NT2/D1 (cell line): Measurements from ENCODE around the gene SDK2.

Experiments
- SUZ12 ChIP-seq: IDR thresholded peaks from 2 replicates; pipeline ENCODE4 v1.6.1; 2011; ENCODE audit not compliant: insufficient read length, insufficient read depth; ENCODE audit errors: extremely low read depth
- YY1 ChIP-seq: IDR thresholded peaks from 2 replicates; pipeline ENCODE4 v1.6.1; 2011; ENCODE audit not compliant: insufficient read length, insufficient read depth

- TF ChIP-seq SUZ12 (no peak), YY1 (no peak)
Measured at GRCh38 chr17:73609758-73610157, 34.5 kb downstream of the SDK2 start.
